ENCODE measurements around the gene CACNG5. TPM values are rescaled to one million over a fixed set of nuclear protein-coding genes. Genes with fewer than 3 reads are reported as not detected.

CACNG5 gene
- polyA plus RNA-seq, 3 donors: not detected

GRCh38 chr17:66814026-66814425, 20.9 kb upstream of the CACNG5 start:
- intact Hi-C loops (cut with micrococcal nuclease): no loop called here
- no peaks in the 10 kb centered on the region for H3K27me3 ChIP-seq (ENCODE audit: control insufficient read depth in 2 of 2, insufficient read depth in 2 of 2, low read length in 2 of 2)
- Mint-ChIP-seq H3K9me3 (peaks cover 2 to 19% (median 8%) of the 10 kb centered on the region in 7 donors), H3K36me3 (no peaks in the 10 kb centered on the region), H3K27ac (peak overlapping the region in 1 of 7 donors; percentile 31), H3K4me1 (no peaks in the 10 kb centered on the region), H3K4me3 (no peak overlapping the region), H3K27me3 (ENCODE audit: low read depth in 3 of 3) (peaks cover 2 to 10% (median 8%) of the 10 kb centered on the region in 3 donors)
- H3K9me3 ChIP-seq (replicated peaks in 1 of 2; ENCODE audit: control insufficient read depth in 1 of 2, insufficient read depth in 1 of 2, low read length in 2 of 2): peaks cover 7 to 8% of the 10 kb centered on the region in 2 donors
- no peak for TF ChIP-seq CTCF (IDR thresholded peaks at IDR 0.05)
- H3K4me3 ChIP-seq (replicated peaks in 1 of 3; ENCODE audit: low read depth in 2 of 3, low read length in 3 of 3): no peak overlapping the region
- H3K4me1 ChIP-seq (ENCODE audit: control insufficient read depth in 1 of 2, insufficient read depth in 2 of 2, low read length in 2 of 2): no peaks in the 10 kb centered on the region
- H4K20me1 ChIP-seq (ENCODE audit: insufficient read depth, low read length): no peaks in the 10 kb centered on the region
- no peak overlapping the region for H3K27ac ChIP-seq (ENCODE audit: low read depth in 1 of 2, low read length in 2 of 2)
- no peak overlapping the region for H2AFZ ChIP-seq (ENCODE audit: insufficient read depth, low read depth, low read length, poor library complexity, severe bottlenecking)
- WGBS (ENCODE audit: insufficient coverage): 100% methylated on average over 2 of the region's 6 CpGs
- no peak for DNase-seq
- no peak overlapping the region for H3K4me2 ChIP-seq (replicated peaks; ENCODE audit: extremely low read depth, low read length, poor library complexity, severe bottlenecking)
- no peaks in the 10 kb centered on the region for H3K36me3 ChIP-seq (replicated peaks in 1 of 2; ENCODE audit: control insufficient read depth in 1 of 2, insufficient read depth in 2 of 2, low read length in 2 of 2)
- H3K79me2 ChIP-seq (ENCODE audit: insufficient read depth, low read length): no peaks in the 10 kb centered on the region
- no peak overlapping the region for H3K9ac ChIP-seq (ENCODE audit: insufficient read depth, low read length, poor library complexity, severe bottlenecking)

- Mint-ChIP-seq H3K27me3 (ENCODE audit: low read depth in 3 of 3) (peaks cover 2 to 10% (median 8%) of the 10 kb centered on the region in 3 donors), H3K36me3 (no peaks in the 10 kb centered on the region), H3K4me1 (no peaks in the 10 kb centered on the region), H3K4me3 (no peak overlapping the region), H3K27ac (no peak overlapping the region), H3K9me3 (peaks cover 2 to 19% (median 10%) of the 10 kb centered on the region in 7 donors)
- no peak overlapping the region for H3K4me2 ChIP-seq (replicated peaks; ENCODE audit: extremely low read depth, low read length, poor library complexity, severe bottlenecking)
- no peak overlapping the region for H3K9ac ChIP-seq (ENCODE audit: insufficient read depth, low read length, poor library complexity, severe bottlenecking)
- H3K9me3 ChIP-seq (replicated peaks in 1 of 2; ENCODE audit: control insufficient read depth in 1 of 2, insufficient read depth in 1 of 2, low read length in 2 of 2): peaks cover 7 to 8% of the 10 kb centered on the region in 2 donors
- intact Hi-C loops (cut with micrococcal nuclease): no loop called here
- no peak overlapping the region for H3K4me3 ChIP-seq (replicated peaks in 1 of 3; ENCODE audit: low read depth in 2 of 3, low read length in 3 of 3)
- H3K79me2 ChIP-seq (ENCODE audit: insufficient read depth, low read length): no peaks in the 10 kb centered on the region
- H3K27me3 ChIP-seq (ENCODE audit: control insufficient read depth in 2 of 2, insufficient read depth in 2 of 2, low read length in 2 of 2): no peaks in the 10 kb centered on the region
- no peak overlapping the region for H2AFZ ChIP-seq (ENCODE audit: insufficient read depth, low read depth, low read length, poor library complexity, severe bottlenecking)
- H4K20me1 ChIP-seq (ENCODE audit: insufficient read depth, low read length): no peaks in the 10 kb centered on the region
- no peak for DNase-seq
- WGBS (ENCODE audit: insufficient coverage): no CpG with 5 or more reads among the region's 5 CpGs
- no peaks in the 10 kb centered on the region for H3K36me3 ChIP-seq (replicated peaks in 1 of 2; ENCODE audit: control insufficient read depth in 1 of 2, insufficient read depth in 2 of 2, low read length in 2 of 2)
- no peaks in the 10 kb centered on the region for H3K4me1 ChIP-seq (ENCODE audit: control insufficient read depth in 1 of 2, insufficient read depth in 2 of 2, low read length in 2 of 2)
- no peak for TF ChIP-seq CTCF (IDR thresholded peaks at IDR 0.05)
- no peak overlapping the region for H3K27ac ChIP-seq (ENCODE audit: low read depth in 1 of 2, low read length in 2 of 2)
Observed at GRCh38 chr17:66814570-66814969, 20.3 kb upstream of the CACNG5 start.

All from CD14-positive monocyte (primary cell).